Panc1 (cell line): ENCODE data around the gene PRKCA. TPM values are rescaled to one million over a fixed set of nuclear protein-coding genes. Genes with fewer than 3 reads are reported as not detected.

Experiments used
- ATAC-seq: fragments of 200-7000 bp; cut with Tn5 transposase; 2 replicates; pipeline ENCODE4 v1.9.1; 2020; ENCODE audit warnings: mild to moderate bottlenecking, moderate library complexity
- BruUV-seq: library from RNA; stranded (reverse); fragments of 400-500 nt; replicated peaks from 2 replicates; lab custom pipeline; 2021; lab: Mats Ljungman, UMichigan
- CTCF ChIA-PET: fragments of 300-600 bp; sonication (Branson Sonifier 250); formaldehyde crosslinking; loops from one replicate; lab custom pipeline; 2022; ENCODE audit warnings: antibody characterized with exemption; lab: Charles Lee
- POLR2A ChIA-PET: fragments of 300-600 bp; sonication (Branson Sonifier 250); formaldehyde crosslinking; loops from one replicate; lab custom pipeline; 2022; ENCODE audit warnings: antibody characterized with exemption; lab: Charles Lee
- DNase-seq: peaks from one replicate; pipeline ENCODE4 v3.0.0-alpha.2; 2010; ENCODE audit warnings: low read depth, low spot score
- H3K27ac ChIP-seq: 2 replicates; pipeline ENCODE4 v1.5.1; 2011; ENCODE audit warnings: mild to moderate bottlenecking, low read length, inconsistent platforms
- H3K27me3 ChIP-seq: fragments of 200-500 bp; sonication (Bioruptor generic); 2 replicates; pipeline ENCODE4 v1.6.0; 2014; ENCODE audit warnings: low read length, inconsistent platforms; ENCODE audit not compliant: control insufficient read depth, insufficient read depth
- H3K36me3 ChIP-seq: fragments of 200-500 bp; sonication (Bioruptor generic); 2 replicates; pipeline ENCODE4 v1.5.1; 2014; ENCODE audit warnings: inconsistent platforms, mild to moderate bottlenecking, low read length, moderate library complexity; ENCODE audit not compliant: control insufficient read depth, insufficient read depth
- H3K4me1 ChIP-seq: 2 replicates; pipeline ENCODE4 v1.5.1; 2011; ENCODE audit warnings: inconsistent platforms, mild to moderate bottlenecking, low read length, moderate library complexity; ENCODE audit not compliant: control insufficient read depth, insufficient read depth
- H3K4me3 ChIP-seq, 2 experiments: 2 replicates each; pipeline ENCODE4 v1.5.1; 2011 to 2012; ENCODE audit warnings: low read depth in 2 of 2, low read length in 2 of 2, mild to moderate bottlenecking in 2 of 2, inconsistent platforms in 1 of 2, moderate library complexity in 1 of 2
- H3K9me3 ChIP-seq: fragments of 200-500 bp; sonication (Bioruptor generic); 2 replicates; pipeline ENCODE4 v1.5.1; 2014; ENCODE audit warnings: low read depth, mild to moderate bottlenecking, inconsistent platforms, low read length, moderate library complexity; ENCODE audit not compliant: control insufficient read depth, insufficient read depth
- POLR2AphosphoS5 ChIP-seq: IDR thresholded peaks from 2 replicates; pipeline ENCODE4 v1.6.1; 2012; ENCODE audit warnings: mild to moderate bottlenecking, low read depth, low read length, moderate library complexity
- SIN3A ChIP-seq: IDR thresholded peaks from 2 replicates; pipeline ENCODE4 v1.6.1; 2012; ENCODE audit warnings: low read depth, mild to moderate bottlenecking, low read length, moderate library complexity, borderline replicate concordance; ENCODE audit not compliant: insufficient read depth
- TCF7L2 ChIP-seq: IDR thresholded peaks from 2 replicates; pipeline ENCODE4 v1.6.1; 2011; ENCODE audit warnings: mild to moderate bottlenecking, low read depth, low read length, inconsistent platforms
- in situ Hi-C: cut with HindIII; loops from 2 replicates; pipeline ENCODE4 v1.10.0; 2016; ENCODE audit warnings: low sequenced_read_pairs, low pct_unique_long_range_greater_than_20kb
- intact Hi-C: fragments of 100-400 bp; cut with micrococcal nuclease; formaldehyde crosslinking; loops from one replicate; pipeline ENCODE4 v1.10.0; 2022; ENCODE audit not compliant: unreplicated experiment
- total RNA-seq: library from RNA; stranded (reverse); gene quantifications from one replicate; pipeline ENCODE4 v1.2.1, GENCODE V29; 2021; ENCODE audit not compliant: unreplicated experiment
- TF ChIP-seq, protein P1 (sequence below): fragments of 450-650 bp; IDR thresholded peaks from 2 replicates; pipeline ENCODE4 v1.5.1; 2017; ENCODE audit warnings: mild to moderate bottlenecking
- TF ChIP-seq, protein P2 (sequence below), 2 experiments: IDR thresholded peaks; 2 replicates each; pipeline ENCODE4 v1.6.1; 2011 to 2012; ENCODE audit warnings: low read depth in 2 of 2, control low read depth in 1 of 2, low read length in 1 of 2, mild to moderate bottlenecking in 1 of 2, moderate library complexity in 1 of 2; ENCODE audit not compliant: insufficient read depth in 1 of 2

Gene PRKCA
- total RNA-seq, 1 experiment from 2014 or later, result 53.0 TPM

GRCh38 chr17:66480802-66481201, 178.4 kb downstream of the PRKCA start:
- Histone ChIP-seq H3K27me3 (no peaks in the 10 kb centered on the region), H3K4me1 (peaks cover 5% of the 10 kb centered on the region; the same call in 1 of the 2 replicates), H3K9me3 (no peaks in the 10 kb centered on the region), H3K27ac (no peak overlapping the region), H3K4me3 (no peak overlapping the region), H3K36me3 (no peaks in the 10 kb centered on the region; the same call in 1 of the 2 replicates)
- intact Hi-C loops (no loop called here), in situ Hi-C loops (no loop called here)
- CTCF ChIA-PET, result no interaction called here
- TF ChIP-seq, protein P1, sequence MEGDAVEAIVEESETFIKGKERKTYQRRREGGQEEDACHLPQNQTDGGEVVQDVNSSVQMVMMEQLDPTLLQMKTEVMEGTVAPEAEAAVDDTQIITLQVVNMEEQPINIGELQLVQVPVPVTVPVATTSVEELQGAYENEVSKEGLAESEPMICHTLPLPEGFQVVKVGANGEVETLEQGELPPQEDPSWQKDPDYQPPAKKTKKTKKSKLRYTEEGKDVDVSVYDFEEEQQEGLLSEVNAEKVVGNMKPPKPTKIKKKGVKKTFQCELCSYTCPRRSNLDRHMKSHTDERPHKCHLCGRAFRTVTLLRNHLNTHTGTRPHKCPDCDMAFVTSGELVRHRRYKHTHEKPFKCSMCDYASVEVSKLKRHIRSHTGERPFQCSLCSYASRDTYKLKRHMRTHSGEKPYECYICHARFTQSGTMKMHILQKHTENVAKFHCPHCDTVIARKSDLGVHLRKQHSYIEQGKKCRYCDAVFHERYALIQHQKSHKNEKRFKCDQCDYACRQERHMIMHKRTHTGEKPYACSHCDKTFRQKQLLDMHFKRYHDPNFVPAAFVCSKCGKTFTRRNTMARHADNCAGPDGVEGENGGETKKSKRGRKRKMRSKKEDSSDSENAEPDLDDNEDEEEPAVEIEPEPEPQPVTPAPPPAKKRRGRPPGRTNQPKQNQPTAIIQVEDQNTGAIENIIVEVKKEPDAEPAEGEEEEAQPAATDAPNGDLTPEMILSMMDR, result no peak
- POLR2A ChIA-PET, result no interaction called here
- ATAC-seq (no peak), DNase-seq (no peak)
- BruUV-seq, result no TSS peak

GRCh38 chr17:66481271-66481670, 178.9 kb downstream of the PRKCA start:
- Histone ChIP-seq H3K36me3 (no peaks in the 10 kb centered on the region; the same call in 1 of the 2 replicates), H3K27ac (no peak overlapping the region), H3K4me3 (no peak overlapping the region), H3K4me1 (peaks cover 5% of the 10 kb centered on the region; the same call in 1 of the 2 replicates), H3K27me3 (no peaks in the 10 kb centered on the region), H3K9me3 (no peaks in the 10 kb centered on the region)
- in situ Hi-C loops, result no loop called here
- TF ChIP-seq, protein P1, result no peak
- TF ChIP-seq, protein P2, sequence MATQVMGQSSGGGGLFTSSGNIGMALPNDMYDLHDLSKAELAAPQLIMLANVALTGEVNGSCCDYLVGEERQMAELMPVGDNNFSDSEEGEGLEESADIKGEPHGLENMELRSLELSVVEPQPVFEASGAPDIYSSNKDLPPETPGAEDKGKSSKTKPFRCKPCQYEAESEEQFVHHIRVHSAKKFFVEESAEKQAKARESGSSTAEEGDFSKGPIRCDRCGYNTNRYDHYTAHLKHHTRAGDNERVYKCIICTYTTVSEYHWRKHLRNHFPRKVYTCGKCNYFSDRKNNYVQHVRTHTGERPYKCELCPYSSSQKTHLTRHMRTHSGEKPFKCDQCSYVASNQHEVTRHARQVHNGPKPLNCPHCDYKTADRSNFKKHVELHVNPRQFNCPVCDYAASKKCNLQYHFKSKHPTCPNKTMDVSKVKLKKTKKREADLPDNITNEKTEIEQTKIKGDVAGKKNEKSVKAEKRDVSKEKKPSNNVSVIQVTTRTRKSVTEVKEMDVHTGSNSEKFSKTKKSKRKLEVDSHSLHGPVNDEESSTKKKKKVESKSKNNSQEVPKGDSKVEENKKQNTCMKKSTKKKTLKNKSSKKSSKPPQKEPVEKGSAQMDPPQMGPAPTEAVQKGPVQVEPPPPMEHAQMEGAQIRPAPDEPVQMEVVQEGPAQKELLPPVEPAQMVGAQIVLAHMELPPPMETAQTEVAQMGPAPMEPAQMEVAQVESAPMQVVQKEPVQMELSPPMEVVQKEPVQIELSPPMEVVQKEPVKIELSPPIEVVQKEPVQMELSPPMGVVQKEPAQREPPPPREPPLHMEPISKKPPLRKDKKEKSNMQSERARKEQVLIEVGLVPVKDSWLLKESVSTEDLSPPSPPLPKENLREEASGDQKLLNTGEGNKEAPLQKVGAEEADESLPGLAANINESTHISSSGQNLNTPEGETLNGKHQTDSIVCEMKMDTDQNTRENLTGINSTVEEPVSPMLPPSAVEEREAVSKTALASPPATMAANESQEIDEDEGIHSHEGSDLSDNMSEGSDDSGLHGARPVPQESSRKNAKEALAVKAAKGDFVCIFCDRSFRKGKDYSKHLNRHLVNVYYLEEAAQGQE (IDR thresholded peaks at IDR 0.05; ENCODE audit: insufficient read depth in 1 of 2, low read depth in 2 of 2, low read length in 1 of 2), result no peak
- TF ChIP-seq SIN3A (no peak), POLR2AphosphoS5 (no peak), TCF7L2 (no peak)
- intact Hi-C loops, result no loop called here
- ATAC-seq, result no peak
- DNase-seq, result no peak
- ChIA-PET POLR2A (no interaction called here), CTCF (no interaction called here)
- no TSS peak for BruUV-seq
